ENCODE measurements around the gene LARGE2. TPM values are rescaled to one million over a fixed set of nuclear protein-coding genes. Genes with fewer than 3 reads are reported as not detected.

Gene LARGE2
- total and polyA plus RNA-seq, 2 experiments from 2014 or later = 89.8 to 107 TPM

- Histone ChIP-seq H3F3A (replicated peaks; ENCODE audit: low read depth) (no peaks in the 10 kb centered on the region), H3K4me3 (no peak overlapping the region), H3K27me3 (ENCODE audit: insufficient read depth) (no peaks in the 10 kb centered on the region), H4K20me1 (replicated peaks; ENCODE audit: insufficient read depth) (peaks cover 15% of the 10 kb centered on the region), H3K79me2 (replicated peaks; ENCODE audit: insufficient read depth) (peaks cover 9% of the 10 kb centered on the region; the same call in 1 of the 2 replicates), H3K9me2 (ENCODE audit: insufficient read depth) (no peaks in the 10 kb centered on the region), H3K36me3 (ENCODE audit: insufficient read depth) (no peaks in the 10 kb centered on the region), H3K27ac (ENCODE audit: low read depth) (no peak overlapping the region), H3K4me2 (no peak overlapping the region), H2AFZ (no peak overlapping the region), H3K4me1 (ENCODE audit: insufficient read depth) (peaks cover 18% of the 10 kb centered on the region)
- Mint-ChIP-seq H3K27me3 (ENCODE audit: insufficient read depth, low read depth, poor library complexity) (peaks cover 12% of the 10 kb centered on the region), H3K36me3 (ENCODE audit: low read depth) (no peaks in the 10 kb centered on the region; the same call in 2 of the 3 replicates), H3K9me3 (no peaks in the 10 kb centered on the region), H3K27ac (no peak overlapping the region), H3K4me3 (no peak overlapping the region), H3K4me1 (peaks cover 32% of the 10 kb centered on the region)
- no peak for ATAC-seq
- DNase-seq (ENCODE audit: low spot score) = no peak
- TF ChIP-seq CTCF (conservative IDR thresholded peaks at IDR 0.05; ENCODE audit: low read depth in 2 of 2) (no peak), ZNF331 (CRISPR knock-in tag; IDR thresholded peaks at IDR 0.05; ENCODE audit: low read depth) (no peak), ZNF462 (CRISPR knock-in tag; IDR thresholded peaks at IDR 0.05) (no peak), EZH2 (IDR thresholded peaks at IDR 0.05; ENCODE audit: low read depth, unreplicated experiment) (no peak), ETS1 (IDR thresholded peaks at IDR 0.05) (no peak), STAT1 (IDR thresholded peaks at IDR 0.05; ENCODE audit: unreplicated experiment) (no peak), REST (IDR thresholded peaks at IDR 0.05; ENCODE audit: unreplicated experiment) (no peak), EZH2phosphoT487 (IDR thresholded peaks at IDR 0.05; ENCODE audit: unreplicated experiment) (no peak), JUNB (IDR thresholded peaks at IDR 0.05; ENCODE audit: unreplicated experiment) (no peak), POLR2AphosphoS5 (IDR thresholded peaks at IDR 0.05; ENCODE audit: low read depth) (no peak), ZNF114 (CRISPR knock-in tag; IDR thresholded peaks at IDR 0.05) (no peak), NANOG (IDR thresholded peaks at IDR 0.05; ENCODE audit: borderline replicate concordance) (no peak), CREB1 (CRISPR knock-in tag; IDR thresholded peaks at IDR 0.05; ENCODE audit: low read depth) (no peak)
Observed at GRCh38 chr11:45889966-45890365, 32.5 kb upstream of the LARGE2 start.
